GM18507 (cell line): ENCODE results near the gene DDX51.

Source experiments
- DNase-seq: peaks from one replicate; pipeline ENCODE4 v3.0.0; 2011; ENCODE audit warnings: low read depth; ENCODE audit not compliant: insufficient read length; ENCODE audit errors: extremely low spot score
- FAIRE-seq: peaks from 2 replicates; lab custom pipeline; 2011; peaks lifted over from hg19 to GRCh38; lab: Jason Lieb, UNC

The DDX51 gene

GRCh38 chr12:132169376-132169775 is 25.3 kb upstream of the DDX51 start:
- DNase-seq (no peak), FAIRE-seq (no peak)

GRCh38 chr12:132168311-132169031 is 24.4 kb upstream of the DDX51 start:
- FAIRE-seq (no peak), DNase-seq (no peak)

DNA sequence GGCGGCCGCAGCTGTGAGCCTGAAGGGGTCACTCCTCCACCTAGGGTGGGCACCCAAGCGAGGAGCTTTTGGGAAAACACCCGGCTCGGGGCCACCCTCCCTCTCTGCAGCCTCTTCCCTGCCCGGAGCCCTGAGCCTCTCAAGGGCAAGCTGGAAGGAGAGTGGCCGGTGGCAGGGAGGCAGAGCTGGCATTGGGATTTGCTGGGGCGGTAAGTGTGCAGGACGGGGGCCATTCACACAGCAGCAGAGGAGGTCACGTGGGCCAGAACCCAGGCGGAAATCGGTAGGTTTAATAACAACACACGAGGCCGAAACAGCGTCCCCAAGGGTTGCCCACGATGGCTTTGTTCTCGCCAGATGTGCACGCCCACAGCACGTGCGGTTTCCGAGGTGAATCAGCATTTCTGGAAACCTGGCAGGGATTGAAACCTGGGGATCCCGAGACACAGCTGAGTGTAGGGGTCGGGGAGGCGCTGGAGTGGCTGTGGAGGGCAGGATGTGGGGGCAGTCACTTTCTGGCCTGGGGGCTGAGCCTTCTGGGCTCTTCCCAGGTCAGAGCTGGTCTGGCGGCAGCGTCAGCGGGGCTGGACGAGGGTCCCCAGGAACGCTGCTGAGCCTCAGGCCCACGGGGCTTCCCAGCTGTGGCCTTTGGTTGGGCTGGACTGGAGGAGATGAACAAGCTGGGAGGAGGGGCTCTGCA is 23.6 kb upstream of the DDX51 start:
- FAIRE-seq (no peak), DNase-seq (no peak)

- FAIRE-seq = no peak
- no peak for DNase-seq
Measured at GRCh38 chr12:132166801-132167591, 22.9 kb upstream of the DDX51 start.

DNA sequence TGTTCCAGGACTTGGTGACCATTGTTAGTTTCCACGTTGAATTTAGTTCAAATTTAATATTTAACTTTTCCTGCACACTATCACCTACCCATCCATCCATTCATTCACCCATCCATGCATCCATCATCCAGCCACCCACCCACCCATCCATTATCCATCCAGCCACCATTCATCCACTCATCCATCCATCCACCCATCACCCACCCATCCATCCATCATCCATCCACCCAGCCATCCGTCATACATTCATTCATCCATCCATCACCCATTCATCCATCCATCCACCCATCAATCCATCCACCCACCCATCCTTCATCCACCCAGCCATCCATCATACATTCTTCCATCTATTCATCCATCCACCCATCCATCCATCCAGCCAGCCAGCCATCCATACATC is 22.0 kb upstream of the DDX51 start:
- DNase-seq (no peak), FAIRE-seq (no peak)

- no peak for FAIRE-seq
- no peak for DNase-seq
Measured at GRCh38 chr12:132165584-132165983, 21.5 kb upstream of the DDX51 start.

- DNase-seq (no peak), FAIRE-seq (no peak)
Measured at GRCh38 chr12:132164426-132164825, 20.3 kb upstream of the DDX51 start.

DNA sequence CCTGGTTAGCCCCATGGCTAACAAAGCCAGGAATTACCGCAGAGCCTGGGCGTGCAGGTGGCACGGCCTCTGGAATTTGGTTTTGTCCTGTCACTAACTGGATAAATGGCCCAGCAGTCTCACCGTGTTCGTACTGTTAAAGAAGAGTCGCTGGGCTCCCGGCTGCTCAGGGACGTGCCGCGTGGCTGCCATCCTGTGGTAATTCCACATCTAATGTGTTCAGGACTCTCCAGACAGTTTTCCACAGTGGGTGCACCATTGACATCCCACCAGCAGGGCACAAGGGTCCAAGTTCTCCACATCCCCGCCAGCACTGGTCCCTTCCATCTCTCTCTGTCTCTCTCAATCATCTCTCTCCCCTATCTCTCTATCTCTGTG is 19.8 kb upstream of the DDX51 start:
- DNase-seq (no peak), FAIRE-seq (no peak)

- FAIRE-seq = no peak
- no peak for DNase-seq
Measured at GRCh38 chr12:132163041-132163910, 19.2 kb upstream of the DDX51 start.

DNA sequence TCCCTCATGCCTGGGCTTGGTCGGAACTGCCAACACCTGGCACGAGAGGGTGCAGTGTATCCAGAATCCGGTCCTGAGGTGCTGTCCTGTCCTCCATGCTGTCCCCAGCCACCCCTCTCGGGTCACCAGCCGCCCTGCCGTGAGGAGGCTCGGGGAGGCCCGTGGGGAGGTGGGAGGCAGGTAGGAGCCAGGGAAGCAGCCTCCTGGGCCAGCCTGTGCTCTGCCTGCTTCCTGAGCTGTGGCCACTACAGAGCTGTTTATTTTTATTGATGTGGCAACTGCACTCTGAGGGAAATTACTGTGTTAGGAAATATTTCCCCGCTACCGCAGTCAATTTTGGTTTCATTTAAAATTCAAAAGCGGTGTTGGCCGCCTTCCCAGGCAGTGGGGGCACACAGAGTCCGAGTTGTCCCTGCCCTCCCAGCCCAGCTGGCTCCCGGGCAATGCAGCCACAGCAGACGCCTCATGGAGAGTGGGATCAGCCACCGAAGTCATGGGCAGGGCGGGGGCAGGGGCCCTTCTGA is 18.5 kb upstream of the DDX51 start:
- no peak for DNase-seq
- FAIRE-seq = no peak

DNA sequence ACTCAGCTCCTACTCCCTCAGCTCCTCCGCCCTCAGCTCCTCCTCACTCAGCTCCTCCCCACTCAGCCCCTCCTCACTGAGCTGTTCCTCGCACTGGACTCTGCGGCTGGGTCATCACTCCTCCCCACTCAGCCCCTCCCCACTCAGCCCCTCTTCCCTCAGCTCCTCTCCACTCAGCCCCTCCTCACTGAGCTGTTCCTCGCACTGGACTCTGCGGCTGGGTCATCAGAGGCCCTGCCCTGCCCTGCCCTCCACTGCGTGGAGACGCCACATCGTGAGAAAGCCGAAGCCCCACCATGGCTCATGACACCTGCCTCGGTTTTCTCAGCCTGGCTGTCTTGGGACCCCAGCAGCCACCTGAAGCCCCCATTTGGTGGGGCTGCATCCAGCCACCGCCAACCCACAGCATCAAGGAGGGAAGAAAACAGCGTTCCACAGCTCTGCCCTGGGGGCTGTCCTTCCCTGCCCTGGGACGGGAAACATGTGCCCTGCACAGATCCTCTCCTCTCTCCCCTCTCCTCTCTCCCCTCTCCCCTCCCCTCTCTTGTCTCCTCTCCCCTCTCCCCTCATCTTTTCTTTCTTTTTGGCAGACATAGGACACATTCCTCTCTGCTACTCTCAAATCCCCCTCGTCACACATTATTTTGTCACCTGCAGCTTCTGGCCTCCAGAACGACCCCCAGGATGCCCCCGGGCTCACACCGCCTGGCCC is 17.8 kb upstream of the DDX51 start:
- DNase-seq = no peak
- FAIRE-seq = no peak

DNA sequence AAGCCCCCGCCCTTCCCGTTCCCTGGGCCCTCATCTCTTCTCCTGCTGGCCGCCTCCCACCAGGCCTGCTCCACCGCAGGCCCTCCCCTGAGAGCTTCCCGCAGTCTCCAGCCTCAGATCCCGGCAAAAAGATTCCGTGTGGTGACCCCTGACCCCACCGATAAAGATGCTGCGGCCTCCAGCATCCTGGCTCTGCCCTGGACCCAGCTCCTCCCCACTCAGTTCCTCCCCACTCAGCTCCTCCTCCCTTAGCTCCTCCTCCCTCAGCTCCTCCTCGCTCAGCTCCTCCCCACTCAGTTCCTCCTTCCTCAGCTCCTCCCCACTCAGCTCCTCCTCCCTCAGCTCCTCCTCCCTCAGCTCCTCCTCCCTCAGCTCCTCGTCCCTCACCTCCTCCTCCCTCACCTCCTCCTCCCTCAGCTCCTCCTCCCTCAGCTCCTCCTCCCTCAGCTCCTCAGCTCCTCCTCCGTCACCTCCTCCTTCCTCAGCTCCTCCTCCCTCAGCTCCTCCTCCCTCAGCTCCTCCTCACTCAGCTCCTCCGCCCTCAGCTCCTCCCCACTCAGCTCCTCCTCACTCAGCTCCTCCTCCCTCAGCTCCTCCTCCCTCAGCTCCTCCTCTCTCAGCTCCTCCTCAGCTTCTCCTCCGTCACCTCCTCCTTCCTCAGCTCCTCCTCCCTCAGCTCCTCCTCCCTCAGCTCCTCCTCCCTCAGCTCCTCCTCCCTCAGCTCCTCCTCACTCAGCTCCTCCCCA is 17.1 kb upstream of the DDX51 start:
- FAIRE-seq = no peak

DNA sequence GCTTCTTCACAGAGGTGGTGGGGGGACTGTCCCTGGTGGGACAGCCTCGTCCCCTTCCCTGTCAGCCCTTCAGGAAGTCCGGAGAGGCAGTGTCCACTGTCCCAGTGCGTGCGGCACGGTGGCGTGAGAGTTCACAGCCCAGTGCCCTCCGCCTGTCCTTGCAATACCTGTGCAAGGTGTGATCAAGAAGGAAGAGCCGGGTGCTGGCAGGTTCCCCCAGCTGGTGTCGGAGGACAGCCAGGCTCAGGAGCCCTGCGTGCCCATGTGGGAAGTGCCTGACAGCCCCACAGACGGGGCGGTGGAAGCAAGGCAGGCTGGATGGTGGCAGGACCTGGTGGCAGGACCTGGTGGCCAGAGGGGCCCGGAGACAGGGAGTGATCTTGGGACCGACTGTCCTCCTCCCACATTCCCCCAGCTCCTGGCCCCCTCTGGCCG is 16.5 kb upstream of the DDX51 start:
- no peak for DNase-seq
- no peak for FAIRE-seq

More for the DNA sequence above, 17.1 kb upstream of the DDX51 start:
- DNase-seq = no peak

DNA sequence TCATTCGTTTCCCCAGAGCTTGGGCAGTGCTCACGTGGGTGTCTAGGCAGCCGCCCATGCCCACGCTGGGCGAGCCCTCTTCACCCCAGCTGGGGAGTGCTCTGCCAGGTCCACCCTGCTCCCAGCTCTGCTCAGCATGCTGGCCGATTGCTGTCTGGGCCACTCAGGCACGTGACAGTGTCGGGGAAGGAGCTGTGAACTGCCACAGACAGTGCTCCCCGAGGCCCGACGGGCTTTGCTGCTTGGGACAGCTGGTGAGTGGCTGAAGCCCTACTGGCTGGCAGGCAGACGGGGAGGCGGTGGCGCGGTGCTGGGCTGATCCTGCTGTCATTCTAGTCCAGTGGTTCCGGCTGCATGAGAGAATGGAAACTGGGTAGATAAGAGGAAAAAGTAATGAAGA is 15.9 kb upstream of the DDX51 start:
- no peak for DNase-seq
- FAIRE-seq = no peak

DNA sequence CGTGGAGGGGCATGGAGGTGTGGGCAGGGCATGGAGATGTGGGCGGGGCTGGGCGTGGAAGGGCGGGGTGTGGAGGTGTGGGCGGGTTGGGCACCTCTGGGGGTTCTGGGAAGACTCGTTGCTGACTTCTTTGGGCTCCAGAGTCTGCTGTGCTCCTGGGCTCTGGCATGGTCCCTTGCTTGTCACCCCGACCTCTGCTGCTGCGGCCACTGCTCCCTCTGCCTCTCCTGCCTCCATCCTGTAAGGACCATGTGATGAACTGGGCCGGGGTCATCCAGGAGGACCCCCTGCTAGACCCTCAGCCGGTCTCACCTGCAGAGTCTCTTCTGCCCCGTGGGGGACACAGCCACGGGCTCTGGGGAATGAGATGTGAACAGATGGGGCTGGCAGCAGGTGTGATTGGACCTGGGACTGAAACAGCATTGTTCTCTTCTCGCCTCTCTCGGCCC is 15.5 kb upstream of the DDX51 start:
- FAIRE-seq = no peak
- DNase-seq = no peak

- FAIRE-seq = no peak
- DNase-seq = no peak
Measured at GRCh38 chr12:132158677-132159554, 14.8 kb upstream of the DDX51 start.

- DNase-seq (no peak), FAIRE-seq (no peak)
Measured at GRCh38 chr12:132157733-132158409, 13.8 kb upstream of the DDX51 start.
